OCI-LY7 (cell line): Measurements from ENCODE around the gene USH2A. TPM values are rescaled to one million over a fixed set of nuclear protein-coding genes. Genes with fewer than 3 reads are reported as not detected.

ENCODE experiments used
- BruUV-seq: library from RNA; stranded (reverse); fragments of 400-500 nt; replicated peaks from 2 replicates; lab custom pipeline; 2021; lab: Mats Ljungman, UMichigan
- CTCF ChIA-PET: fragments of 300-600 bp; sonication (Branson Sonifier 250); formaldehyde crosslinking; loops from one replicate; lab custom pipeline; 2022; ENCODE audit warnings: antibody characterized with exemption; ENCODE audit not compliant: unreplicated experiment; lab: Charles Lee
- POLR2A ChIA-PET: fragments of 300-600 bp; sonication (Branson Sonifier 250); formaldehyde crosslinking; loops from one replicate; lab custom pipeline; 2022; ENCODE audit warnings: antibody characterized with exemption; lab: Charles Lee
- DNase-seq: peaks from one replicate; pipeline ENCODE4 v3.0.0-alpha.2; 2015; ENCODE audit warnings: low spot score
- H2AFZ ChIP-seq: fragments of 200-600 bp; sonication (generic), shearing (Covaris generic); 2 replicates; pipeline ENCODE4 v1.6.1; 2014; ENCODE audit warnings: mild to moderate bottlenecking, antibody characterized with exemption, low read length, moderate library complexity
- H3K27ac ChIP-seq: fragments of 200-600 bp; sonication (generic); 2 replicates; pipeline ENCODE4 v1.5.1; 2014; ENCODE audit warnings: mixed run types, low read depth, mild to moderate bottlenecking, moderate library complexity, low read length, inconsistent platforms; ENCODE audit not compliant: poor library complexity, severe bottlenecking
- H3K36me3 ChIP-seq: fragments of 200-600 bp; sonication (generic); 2 replicates; pipeline ENCODE4 v1.6.1; 2014; ENCODE audit warnings: mild to moderate bottlenecking, antibody characterized with exemption, low read length, moderate library complexity, mixed read lengths; ENCODE audit not compliant: insufficient read depth
- H3K4me1 ChIP-seq: fragments of 200-600 bp; sonication (generic); 2 replicates; pipeline ENCODE4 v1.5.1; 2014; ENCODE audit warnings: mild to moderate bottlenecking, low read length; ENCODE audit not compliant: insufficient read depth, poor library complexity, severe bottlenecking
- H3K4me2 ChIP-seq: fragments of 200-600 bp; sonication (generic); 2 replicates; pipeline ENCODE4 v1.6.1; 2014; ENCODE audit warnings: mild to moderate bottlenecking, low read length
- H3K4me3 ChIP-seq: fragments of 200-600 bp; sonication (generic); 2 replicates; pipeline ENCODE4 v1.5.1; 2014; ENCODE audit warnings: mild to moderate bottlenecking, low read depth, low read length; ENCODE audit not compliant: poor library complexity, severe bottlenecking
- H3K79me2 ChIP-seq: fragments of 200-600 bp; sonication (generic); 2 replicates; pipeline ENCODE4 v1.6.1; 2016; ENCODE audit warnings: low read depth, mild to moderate bottlenecking, low read length, moderate library complexity, mixed read lengths; ENCODE audit not compliant: insufficient read depth
- H3K9me2 ChIP-seq: fragments of 200-600 bp; sonication (generic); 2 replicates; pipeline ENCODE4 v1.6.1; 2016; ENCODE audit warnings: mild to moderate bottlenecking, low read length, mixed read lengths; ENCODE audit not compliant: insufficient read depth
- H3K9me3 ChIP-seq: fragments of 200-600 bp; sonication (generic); 2 replicates; pipeline ENCODE4 v1.6.1; 2014; ENCODE audit warnings: mild to moderate bottlenecking, mixed run types, low read length, mixed read lengths
- H4K20me1 ChIP-seq: fragments of 200-600 bp; sonication (generic); 2 replicates; pipeline ENCODE4 v1.6.1; 2014; ENCODE audit warnings: mild to moderate bottlenecking, antibody characterized with exemption, low read length, moderate library complexity, mixed read lengths; ENCODE audit not compliant: insufficient read depth
- EZH2phosphoT487 ChIP-seq: fragments of 200-600 bp; sonication (generic); IDR thresholded peaks from 2 replicates; pipeline ENCODE4 v1.6.1; 2018; ENCODE audit warnings: low read depth, borderline replicate concordance, mild to moderate bottlenecking, mixed run types, antibody characterized with exemption, low read length, moderate library complexity, mixed read lengths
- intact Hi-C: fragments of 100-400 bp; cut with micrococcal nuclease; formaldehyde crosslinking; loops from one replicate; pipeline ENCODE4 v1.10.0; 2022; ENCODE audit not compliant: unreplicated experiment
- total RNA-seq, 2 experiments: library from RNA; depleted of rRNA in 1 of 2; stranded (reverse); fragments of >200 nt in 1 of 2; shearing (Covaris generic) in 1 of 2; gene quantifications; 2 replicates each; pipeline ENCODE4 v1.2.3, GENCODE V29; 2014 to 2022
- TF ChIP-seq, protein P1 (sequence below): fragments of 200-600 bp; sonication (generic); conservative IDR thresholded peaks from 2 replicates; pipeline ENCODE4 v1.5.1; 2014; ENCODE audit warnings: mild to moderate bottlenecking, antibody characterized with exemption, low read length, moderate library complexity, mixed read lengths

The USH2A gene
- total RNA-seq, 2 experiments from 2014 or later, result not detected

DNA sequence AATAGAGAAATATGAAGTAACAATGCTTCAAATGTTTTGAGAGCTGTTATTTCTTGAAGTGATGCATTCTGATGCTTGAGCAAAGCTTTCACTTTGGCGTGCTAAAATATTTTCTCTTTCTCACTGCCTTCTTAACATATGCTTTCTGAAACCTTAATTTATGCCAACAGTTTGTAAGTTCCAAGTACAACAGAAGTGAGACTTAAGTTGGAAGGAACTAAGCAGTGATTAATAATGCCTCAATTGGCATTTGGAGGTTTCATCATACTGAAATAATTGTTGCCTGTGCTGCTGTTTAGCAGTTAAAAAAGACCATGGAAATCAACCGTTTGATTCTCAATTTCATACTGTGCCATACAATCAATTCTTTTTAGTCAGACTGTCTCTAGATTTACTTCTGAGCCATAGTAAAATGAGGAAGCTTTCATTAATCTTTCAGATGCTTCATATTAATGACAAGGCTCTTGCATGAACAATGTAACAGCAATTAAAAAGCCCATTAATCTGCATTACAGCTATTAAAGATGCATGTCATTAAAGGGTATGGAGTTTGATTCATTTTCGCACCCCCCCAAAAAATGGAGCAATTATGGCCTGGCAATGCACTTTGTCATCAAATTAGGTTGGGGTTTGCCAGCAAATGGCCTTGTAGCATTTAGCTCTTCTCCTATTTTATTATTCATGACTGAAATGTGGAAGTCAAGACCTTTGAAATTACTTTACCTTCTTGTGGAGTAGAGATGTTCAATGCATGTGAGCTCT lies 375.3 kb downstream of the USH2A start:
- Histone ChIP-seq H3K9me2 (no peaks in the 10 kb centered on the region), H3K27ac (no peak overlapping the region), H3K9me3 (no peaks in the 10 kb centered on the region), H4K20me1 (no peaks in the 10 kb centered on the region), H3K4me2 (no peak overlapping the region), H3K79me2 (no peaks in the 10 kb centered on the region), H3K4me3 (no peak overlapping the region), H2AFZ (no peak overlapping the region), H3K36me3 (no peaks in the 10 kb centered on the region), H3K4me1 (no peaks in the 10 kb centered on the region)
- TF ChIP-seq EZH2phosphoT487, result no peak
- TF ChIP-seq, protein P1, sequence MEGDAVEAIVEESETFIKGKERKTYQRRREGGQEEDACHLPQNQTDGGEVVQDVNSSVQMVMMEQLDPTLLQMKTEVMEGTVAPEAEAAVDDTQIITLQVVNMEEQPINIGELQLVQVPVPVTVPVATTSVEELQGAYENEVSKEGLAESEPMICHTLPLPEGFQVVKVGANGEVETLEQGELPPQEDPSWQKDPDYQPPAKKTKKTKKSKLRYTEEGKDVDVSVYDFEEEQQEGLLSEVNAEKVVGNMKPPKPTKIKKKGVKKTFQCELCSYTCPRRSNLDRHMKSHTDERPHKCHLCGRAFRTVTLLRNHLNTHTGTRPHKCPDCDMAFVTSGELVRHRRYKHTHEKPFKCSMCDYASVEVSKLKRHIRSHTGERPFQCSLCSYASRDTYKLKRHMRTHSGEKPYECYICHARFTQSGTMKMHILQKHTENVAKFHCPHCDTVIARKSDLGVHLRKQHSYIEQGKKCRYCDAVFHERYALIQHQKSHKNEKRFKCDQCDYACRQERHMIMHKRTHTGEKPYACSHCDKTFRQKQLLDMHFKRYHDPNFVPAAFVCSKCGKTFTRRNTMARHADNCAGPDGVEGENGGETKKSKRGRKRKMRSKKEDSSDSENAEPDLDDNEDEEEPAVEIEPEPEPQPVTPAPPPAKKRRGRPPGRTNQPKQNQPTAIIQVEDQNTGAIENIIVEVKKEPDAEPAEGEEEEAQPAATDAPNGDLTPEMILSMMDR, result no peak
- ChIA-PET POLR2A (no interaction called here), CTCF (no interaction called here)
- no peak for DNase-seq
- intact Hi-C loops, result no loop called here
- no TSS peak for BruUV-seq

DNA sequence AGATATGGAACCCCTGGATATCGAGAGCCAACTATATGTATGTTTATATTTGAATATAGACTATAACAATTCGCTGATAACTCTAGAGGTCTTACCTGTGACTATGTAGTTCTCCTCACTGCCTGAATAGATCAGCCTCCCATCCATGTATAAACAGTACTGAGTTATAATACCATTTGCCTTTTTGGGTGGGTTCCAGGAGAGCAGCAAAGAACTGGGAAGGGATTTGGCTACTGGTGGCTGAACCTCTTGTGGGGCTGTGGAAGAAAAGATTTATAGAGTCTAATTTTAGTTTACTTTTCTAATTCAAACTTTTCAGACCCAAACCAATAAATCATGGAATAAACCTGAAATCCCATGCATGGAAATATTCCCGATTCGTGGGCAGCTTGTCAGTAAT lies 376.9 kb downstream of the USH2A start:
- TF ChIP-seq, protein P1, result no peak
- no peak for TF ChIP-seq EZH2phosphoT487
- Histone ChIP-seq H3K9me3 (no peaks in the 10 kb centered on the region), H3K9me2 (no peaks in the 10 kb centered on the region), H3K27ac (no peak overlapping the region), H3K4me1 (no peaks in the 10 kb centered on the region), H4K20me1 (no peaks in the 10 kb centered on the region), H3K4me3 (no peak overlapping the region), H3K4me2 (no peak overlapping the region), H3K36me3 (no peaks in the 10 kb centered on the region), H3K79me2 (no peaks in the 10 kb centered on the region), H2AFZ (no peak overlapping the region)
- no TSS peak for BruUV-seq
- POLR2A ChIA-PET, result interaction anchor here (0.8 kb wide), 1 partner anchor 23 kb away, joined by 3 read pairs; no protein-coding TSS in a partner anchor
- CTCF ChIA-PET, result no interaction called here
- no peak for DNase-seq
- intact Hi-C loops, result no loop called here

DNA sequence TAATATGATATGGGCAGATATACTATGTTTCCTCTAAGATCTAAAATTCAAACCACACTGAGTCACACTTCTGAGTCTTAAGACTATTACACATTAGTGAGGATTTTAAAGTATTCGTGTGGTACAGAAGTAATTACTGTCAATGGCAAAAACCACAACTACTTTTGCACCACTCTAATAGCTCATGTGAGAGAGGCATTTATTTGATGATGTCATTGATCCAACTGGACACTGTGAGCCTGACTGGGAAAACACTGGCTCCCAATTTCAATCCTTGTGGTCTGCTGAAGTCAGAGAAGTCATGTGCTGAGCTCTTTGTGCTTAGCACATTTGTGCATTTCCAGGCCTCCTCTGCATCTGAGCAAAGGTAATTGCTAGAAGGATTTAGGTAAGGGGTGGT lies 377.8 kb downstream of the USH2A start:
- intact Hi-C loops, result no loop called here
- POLR2A ChIA-PET, result no interaction called here
- TF ChIP-seq, protein P1, result no peak
- no peak for TF ChIP-seq EZH2phosphoT487
- H3K27ac ChIP-seq, result no peak overlapping the region
- H3K4me3 ChIP-seq, result no peak overlapping the region
- H3K4me2 ChIP-seq, result no peak overlapping the region
- no peaks in the 10 kb centered on the region for H3K36me3 ChIP-seq
- no peaks in the 10 kb centered on the region for H3K4me1 ChIP-seq
- H2AFZ ChIP-seq, result no peak overlapping the region
- DNase-seq, result no peak
- BruUV-seq, result no TSS peak
- no peaks in the 10 kb centered on the region for H3K79me2 ChIP-seq
- H3K9me2 ChIP-seq, result no peaks in the 10 kb centered on the region
- H3K9me3 ChIP-seq, result no peaks in the 10 kb centered on the region
- no peaks in the 10 kb centered on the region for H4K20me1 ChIP-seq
- CTCF ChIA-PET, result no interaction called here
